Smooth muscle cell (in vitro differentiated cells): ENCODE results near the gene TTC13. TPM values are rescaled to one million over a fixed set of nuclear protein-coding genes. Genes with fewer than 3 reads are reported as not detected.
A peak's percentile ranks its signal among the peaks of the same experiment; 100 is the strongest.

ENCODE experiments used
- DNase-seq: peaks from one replicate; lab custom pipeline; 2025; ENCODE audit not compliant: unreplicated experiment; lab: John Stamatoyannopoulos, UW
- H2AFZ ChIP-seq: fragments of 200-600 bp; sonication (generic); 2 replicates; pipeline ENCODE4 v1.6.0; 2016; ENCODE audit warnings: antibody characterized with exemption, low read depth, mild to moderate bottlenecking
- H3F3A ChIP-seq: fragments of 200-600 bp; sonication (generic); 2 replicates; pipeline ENCODE4 v1.6.0; 2017; ENCODE audit warnings: antibody characterized with exemption, low read depth
- H3K27ac ChIP-seq: fragments of 200-600 bp; sonication (generic); 2 replicates; pipeline ENCODE4 v1.5.1; 2016; ENCODE audit warnings: low read depth, mild to moderate bottlenecking
- H3K27me3 ChIP-seq: fragments of 200-600 bp; sonication (generic); 2 replicates; pipeline ENCODE4 v1.6.1; 2016; ENCODE audit warnings: low read depth, mild to moderate bottlenecking
- H3K36me3 ChIP-seq: fragments of 200-600 bp; sonication (generic); 2 replicates; pipeline ENCODE4 v1.5.1; 2016; ENCODE audit warnings: low read depth
- H3K4me1 ChIP-seq: fragments of 200-600 bp; sonication (generic); 2 replicates; pipeline ENCODE4 v1.5.1; 2016; ENCODE audit warnings: low read depth
- H3K4me2 ChIP-seq: fragments of 200-600 bp; sonication (generic); 2 replicates; pipeline ENCODE4 v1.6.0; 2016; ENCODE audit warnings: mild to moderate bottlenecking
- H3K4me3 ChIP-seq: fragments of 200-600 bp; sonication (generic); 2 replicates; pipeline ENCODE4 v1.5.1; 2016; ENCODE audit warnings: mild to moderate bottlenecking
- H3K79me2 ChIP-seq: fragments of 200-600 bp; sonication (generic); 2 replicates; pipeline ENCODE4 v1.6.0; 2016; ENCODE audit warnings: low read depth, mild to moderate bottlenecking
- H3K9ac ChIP-seq: fragments of 200-600 bp; sonication (generic); 2 replicates; pipeline ENCODE4 v1.6.0; 2016; ENCODE audit warnings: low read depth
- H3K9me3 ChIP-seq: fragments of 200-600 bp; sonication (generic); replicated peaks from 2 replicates; pipeline ENCODE4 v1.5.1; 2016; ENCODE audit warnings: low read depth
- H4K20me1 ChIP-seq: fragments of 200-600 bp; sonication (generic); 2 replicates; pipeline ENCODE4 v1.6.0; 2016; ENCODE audit warnings: low read depth
- WGBS: methylation state at CpG from one replicate; pipeline ENCODE4 v1.1.7; 2016; ENCODE audit warnings: low lambda C conversion rate; 5-methylcytosine and 5-hydroxymethylcytosine counted together
- polyA plus RNA-seq: library from polyadenylated mRNA; unstranded; fragments of >200 nt; fragmentation: Nextera tagmentation; extraction: Ambion mirVana; gene quantifications from 2 replicates; pipeline ENCODE4 v1.2.1, GENCODE V29; 2016
- total RNA-seq: library from RNA; depleted of rRNA; stranded (reverse); fragments of >200 nt; gene quantifications from 2 replicates; pipeline ENCODE4 v1.2.3, GENCODE V29; 2014
- TF ChIP-seq, protein P1 (sequence below): fragments of 200-600 bp; sonication (generic); IDR thresholded peaks from 2 replicates; pipeline ENCODE4 v1.5.1; 2017; ENCODE audit warnings: borderline replicate concordance, mild to moderate bottlenecking, antibody characterized with exemption; ENCODE audit not compliant: insufficient read depth, poor library complexity, severe bottlenecking

TTC13 gene
- total and polyA plus RNA-seq, 2 experiments from 2014 or later = 5.6 to 9.1 TPM

DNA sequence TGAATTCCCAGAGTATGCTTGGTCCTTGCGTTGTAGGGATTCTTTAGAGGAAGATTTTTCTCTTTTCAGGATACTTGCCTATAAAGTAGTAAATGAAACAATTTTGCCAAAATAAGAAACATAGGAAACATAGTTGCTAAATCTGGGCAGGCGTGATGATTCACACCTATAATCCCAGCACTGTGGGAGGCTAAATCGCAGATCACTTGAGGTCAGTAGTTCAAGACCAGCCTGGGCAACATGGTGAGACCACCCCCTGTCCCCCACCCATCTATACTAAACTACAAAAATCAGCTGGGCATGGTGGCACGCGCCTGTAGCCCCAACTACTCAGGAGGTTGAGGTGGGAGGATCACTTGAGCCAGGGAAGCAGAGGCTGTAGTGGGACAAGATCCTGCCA lies 5.2 kb upstream of the TTC13 start:
- Histone ChIP-seq H2AFZ (no peak overlapping the region), H3K9ac (no peak overlapping the region), H3K9me3 (no peaks in the 10 kb centered on the region), H3K4me2 (no peak overlapping the region), H3K27me3 (no peaks in the 10 kb centered on the region), H3K27ac (no peak overlapping the region), H3K36me3 (no peaks in the 10 kb centered on the region), H3F3A (peaks cover 3% of the 10 kb centered on the region), H3K4me1 (peaks cover 6% of the 10 kb centered on the region), H3K4me3 (no peak overlapping the region), H4K20me1 (peaks cover 4% of the 10 kb centered on the region), H3K79me2 (peaks cover 19% of the 10 kb centered on the region)
- TF ChIP-seq, protein P1, sequence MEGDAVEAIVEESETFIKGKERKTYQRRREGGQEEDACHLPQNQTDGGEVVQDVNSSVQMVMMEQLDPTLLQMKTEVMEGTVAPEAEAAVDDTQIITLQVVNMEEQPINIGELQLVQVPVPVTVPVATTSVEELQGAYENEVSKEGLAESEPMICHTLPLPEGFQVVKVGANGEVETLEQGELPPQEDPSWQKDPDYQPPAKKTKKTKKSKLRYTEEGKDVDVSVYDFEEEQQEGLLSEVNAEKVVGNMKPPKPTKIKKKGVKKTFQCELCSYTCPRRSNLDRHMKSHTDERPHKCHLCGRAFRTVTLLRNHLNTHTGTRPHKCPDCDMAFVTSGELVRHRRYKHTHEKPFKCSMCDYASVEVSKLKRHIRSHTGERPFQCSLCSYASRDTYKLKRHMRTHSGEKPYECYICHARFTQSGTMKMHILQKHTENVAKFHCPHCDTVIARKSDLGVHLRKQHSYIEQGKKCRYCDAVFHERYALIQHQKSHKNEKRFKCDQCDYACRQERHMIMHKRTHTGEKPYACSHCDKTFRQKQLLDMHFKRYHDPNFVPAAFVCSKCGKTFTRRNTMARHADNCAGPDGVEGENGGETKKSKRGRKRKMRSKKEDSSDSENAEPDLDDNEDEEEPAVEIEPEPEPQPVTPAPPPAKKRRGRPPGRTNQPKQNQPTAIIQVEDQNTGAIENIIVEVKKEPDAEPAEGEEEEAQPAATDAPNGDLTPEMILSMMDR = no peak
- DNase-seq = no peak
- WGBS = 85% methylated on average over 5 of the region's 5 CpGs

DNA sequence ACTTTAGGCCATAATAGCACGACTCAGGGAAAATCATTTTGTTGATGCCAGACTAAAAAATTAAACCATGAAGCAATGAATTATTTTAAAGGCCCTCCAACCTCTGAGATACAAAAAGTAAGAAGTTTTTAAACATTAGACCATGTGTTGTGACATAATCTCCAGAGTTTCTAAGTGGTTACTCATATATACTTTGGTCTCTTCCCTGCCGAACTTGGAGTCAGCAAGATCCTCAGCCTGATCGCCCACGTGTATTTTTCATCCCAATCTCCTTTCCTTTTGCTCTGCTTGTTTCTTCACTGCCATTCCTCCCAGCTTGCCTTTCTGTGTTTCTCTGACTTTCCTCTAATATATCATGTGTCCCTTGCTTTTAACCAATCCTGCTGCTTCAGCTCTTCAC lies 4.0 kb upstream of the TTC13 start:
- TF ChIP-seq, protein P1 = no peak
- 46% methylated on average over 4 of the region's 4 CpGs for whole genome bisulfite sequencing
- peaks cover 3% of the 10 kb centered on the region for H3F3A ChIP-seq
- peak overlapping the region; percentile 24 for H3K4me2 ChIP-seq
- H4K20me1 ChIP-seq = peaks cover 4% of the 10 kb centered on the region
- no peak overlapping the region for H2AFZ ChIP-seq
- no peak overlapping the region for H3K9ac ChIP-seq
- H3K36me3 ChIP-seq = no peaks in the 10 kb centered on the region
- no peak overlapping the region for H3K4me3 ChIP-seq
- peak overlapping the region; percentile 39 for H3K27ac ChIP-seq
- peaks cover 13% of the 10 kb centered on the region for H3K79me2 ChIP-seq
- peaks cover 8% of the 10 kb centered on the region for H3K4me1 ChIP-seq
- H3K9me3 ChIP-seq = no peaks in the 10 kb centered on the region
- H3K27me3 ChIP-seq = no peaks in the 10 kb centered on the region
- no peak for DNase-seq

DNA sequence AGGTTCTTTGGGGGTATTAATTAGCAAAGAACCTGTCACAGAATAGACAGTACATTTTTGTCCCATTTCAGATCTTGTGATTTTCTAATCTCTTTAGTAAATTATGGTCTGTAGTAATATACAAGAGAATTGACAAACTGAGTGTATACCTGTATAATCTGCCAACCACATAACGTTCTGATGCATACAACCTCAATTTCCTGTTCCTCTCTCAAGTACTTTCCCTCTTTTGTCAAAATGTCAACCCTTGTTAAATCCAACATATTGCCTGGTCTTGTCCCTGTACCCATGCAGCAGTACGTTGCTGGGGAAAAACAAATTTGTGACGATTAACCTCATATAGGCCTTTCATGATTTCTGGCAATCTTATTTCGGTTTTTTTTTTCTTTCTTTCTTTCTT lies 1.3 kb upstream of the TTC13 start:
- H3K4me2 ChIP-seq = peak overlapping the region; percentile 93
- WGBS = 91% methylated on average over 4 of the region's 4 CpGs
- H3K9ac ChIP-seq = no peak overlapping the region
- peaks cover 11% of the 10 kb centered on the region for H3K4me1 ChIP-seq
- no peak for DNase-seq
- TF ChIP-seq, protein P1 = no peak
- H3F3A ChIP-seq = no peaks in the 10 kb centered on the region
- H4K20me1 ChIP-seq = no peaks in the 10 kb centered on the region
- no peaks in the 10 kb centered on the region for H3K9me3 ChIP-seq
- H3K79me2 ChIP-seq = peaks cover 13% of the 10 kb centered on the region
- H3K4me3 ChIP-seq = peak overlapping the region; percentile 75
- H2AFZ ChIP-seq = peak overlapping the region; percentile 60
- no peaks in the 10 kb centered on the region for H3K27me3 ChIP-seq
- H3K36me3 ChIP-seq = no peaks in the 10 kb centered on the region
- no peak overlapping the region for H3K27ac ChIP-seq

DNA sequence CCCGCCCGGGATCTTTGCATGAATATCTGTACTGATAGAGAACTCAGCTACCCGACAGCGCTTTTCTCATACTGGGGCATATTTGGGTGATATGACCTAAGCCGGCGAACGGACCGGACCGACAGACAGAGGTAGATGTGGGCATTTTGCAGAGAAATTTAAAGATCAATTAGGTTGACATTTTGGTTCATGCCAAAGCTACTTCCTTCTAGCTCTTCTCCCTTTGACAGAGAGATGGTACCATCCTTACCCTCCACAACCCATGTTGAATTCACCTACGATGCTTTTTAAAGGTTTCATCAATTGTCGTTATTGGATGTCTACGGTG lies 692 bp upstream of the TTC13 start:
- Histone ChIP-seq H3F3A (no peaks in the 10 kb centered on the region), H3K4me2 (peak overlapping the region; percentile 93), H3K4me3 (peak overlapping the region; percentile 75), H3K4me1 (peaks cover 11% of the 10 kb centered on the region), H3K36me3 (no peaks in the 10 kb centered on the region), H2AFZ (peak overlapping the region; percentile 60), H3K27me3 (no peaks in the 10 kb centered on the region), H3K79me2 (peaks cover 13% of the 10 kb centered on the region), H3K9ac (peak overlapping the region; percentile 42), H3K9me3 (no peaks in the 10 kb centered on the region), H3K27ac (no peak overlapping the region), H4K20me1 (no peaks in the 10 kb centered on the region)
- DNase-seq = no peak
- 18% methylated on average over 12 of the region's 12 CpGs for WGBS
- TF ChIP-seq, protein P1 = no peak
